Suprapubic skin (tissue), 4 donors: ENCODE data around the gene FAM187B.

Experiments
- EP300 ChIP-seq: sonication (generic); formaldehyde crosslinking; IDR thresholded peaks from one replicate; pipeline ENCODE4 v1.6.1; 2017; ENCODE audit warnings: antibody characterized with exemption
- POLR2A ChIP-seq, 2 donors: fragments of 450-650 bp; IDR thresholded peaks; one replicate each; pipeline ENCODE4 v1.6.1; 2017; ENCODE audit warnings: antibody characterized with exemption in 2 of 2, mild to moderate bottlenecking in 2 of 2, moderate library complexity in 2 of 2
- POLR2AphosphoS5 ChIP-seq, 3 donors: sonication (generic); formaldehyde crosslinking; IDR thresholded peaks; one replicate each; pipeline ENCODE4 v1.6.1; 2017; ENCODE audit warnings: antibody characterized with exemption in 3 of 3
- TF ChIP-seq, protein P1 (sequence below), 2 donors: fragments of 200-600 bp in 1 of 2; fragments of 450-650 bp in 1 of 2; sonication (generic) in 1 of 2; IDR thresholded peaks; one replicate each; pipeline ENCODE4 v1.5.1; 2016 to 2019; ENCODE audit warnings: antibody characterized with exemption in 2 of 2, mild to moderate bottlenecking in 1 of 2, moderate library complexity in 1 of 2

DNA sequence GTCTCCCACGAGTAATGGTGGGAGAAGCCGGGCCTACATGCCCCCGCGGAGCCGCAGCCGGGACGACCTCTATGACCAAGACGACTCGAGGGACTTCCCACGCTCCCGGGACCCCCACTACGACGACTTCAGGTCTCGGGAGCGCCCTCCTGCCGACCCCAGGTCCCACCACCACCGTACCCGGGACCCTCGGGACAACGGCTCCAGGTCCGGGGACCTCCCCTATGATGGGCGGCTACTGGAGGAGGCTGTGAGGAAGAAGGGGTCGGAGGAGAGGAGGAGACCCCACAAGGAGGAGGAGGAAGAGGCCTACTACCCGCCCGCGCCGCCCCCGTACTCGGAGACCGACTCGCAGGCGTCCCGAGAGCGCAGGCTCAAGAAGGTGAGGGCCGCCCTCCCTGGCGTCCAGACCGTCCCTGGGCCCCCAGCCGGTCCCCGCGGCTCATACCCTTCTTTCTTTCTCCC is 38.8 kb upstream of the FAM187B start:
- TF ChIP-seq, protein P1, sequence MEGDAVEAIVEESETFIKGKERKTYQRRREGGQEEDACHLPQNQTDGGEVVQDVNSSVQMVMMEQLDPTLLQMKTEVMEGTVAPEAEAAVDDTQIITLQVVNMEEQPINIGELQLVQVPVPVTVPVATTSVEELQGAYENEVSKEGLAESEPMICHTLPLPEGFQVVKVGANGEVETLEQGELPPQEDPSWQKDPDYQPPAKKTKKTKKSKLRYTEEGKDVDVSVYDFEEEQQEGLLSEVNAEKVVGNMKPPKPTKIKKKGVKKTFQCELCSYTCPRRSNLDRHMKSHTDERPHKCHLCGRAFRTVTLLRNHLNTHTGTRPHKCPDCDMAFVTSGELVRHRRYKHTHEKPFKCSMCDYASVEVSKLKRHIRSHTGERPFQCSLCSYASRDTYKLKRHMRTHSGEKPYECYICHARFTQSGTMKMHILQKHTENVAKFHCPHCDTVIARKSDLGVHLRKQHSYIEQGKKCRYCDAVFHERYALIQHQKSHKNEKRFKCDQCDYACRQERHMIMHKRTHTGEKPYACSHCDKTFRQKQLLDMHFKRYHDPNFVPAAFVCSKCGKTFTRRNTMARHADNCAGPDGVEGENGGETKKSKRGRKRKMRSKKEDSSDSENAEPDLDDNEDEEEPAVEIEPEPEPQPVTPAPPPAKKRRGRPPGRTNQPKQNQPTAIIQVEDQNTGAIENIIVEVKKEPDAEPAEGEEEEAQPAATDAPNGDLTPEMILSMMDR (IDR thresholded peaks at IDR 0.05), result no peak
- TF ChIP-seq POLR2AphosphoS5 (IDR thresholded peaks at IDR 0.05), result no peak
- no peak for TF ChIP-seq POLR2A (IDR thresholded peaks at IDR 0.05)
- no peak for TF ChIP-seq EP300
